Measurements from ENCODE around the gene SMAD1.

- no peak for TF ChIP-seq CTCF (IDR thresholded peaks at IDR 0.05)
- TF ChIP-seq POLR2A (IDR thresholded peaks at IDR 0.05) = no peak
Observed at GRCh38 chr4:145521282-145521681, 39.6 kb downstream of the SMAD1 start.

Measured in thyroid gland (tissue), 4 donors.